Keratinocyte (primary cell): Measurements from ENCODE around the gene MYO19. TPM values are rescaled to one million over a fixed set of nuclear protein-coding genes. Genes with fewer than 3 reads are reported as not detected.

ENCODE experiments used
- DNase-seq: peaks from one replicate; pipeline ENCODE4 v3.0.0-alpha.2; 2011; ENCODE audit warnings: low read depth, missing footprints, low spot score
- FAIRE-seq: peaks from 2 replicates; lab custom pipeline; 2011; peaks lifted over from hg19 to GRCh38; lab: Jason Lieb, UNC
- H2AFZ ChIP-seq: 2 replicates; pipeline ENCODE4 v1.6.0; 2012; ENCODE audit warnings: low read length, control low read depth, inconsistent platforms; ENCODE audit not compliant: control insufficient read depth
- H3K27ac ChIP-seq: 2 replicates; pipeline ENCODE4 v1.5.1; 2011; ENCODE audit warnings: low read length; ENCODE audit not compliant: control insufficient read depth, insufficient read depth
- H3K27me3 ChIP-seq: 3 replicates; pipeline ENCODE4 v1.6.0; 2011; ENCODE audit warnings: low read length; ENCODE audit not compliant: control insufficient read depth, insufficient read depth; ENCODE audit errors: extremely low read depth
- H3K36me3 ChIP-seq, 2 experiments: 2 replicates in 1 of 2; 3 replicates in 1 of 2; pipeline ENCODE4 v1.5.1; 2011; ENCODE audit warnings: low read length in 2 of 2, mild to moderate bottlenecking in 1 of 2; ENCODE audit not compliant: control insufficient read depth in 2 of 2, insufficient read depth in 2 of 2; ENCODE audit errors: extremely low read depth in 1 of 2
- H3K4me1 ChIP-seq: 3 replicates; pipeline ENCODE4 v1.5.1; 2011; ENCODE audit warnings: low read length; ENCODE audit not compliant: control insufficient read depth, insufficient read depth; ENCODE audit errors: extremely low read depth
- H3K4me2 ChIP-seq: 3 replicates; pipeline ENCODE4 v1.6.0; 2011; ENCODE audit warnings: low read depth, low read length; ENCODE audit not compliant: control insufficient read depth, insufficient read depth; ENCODE audit errors: extremely low read depth
- H3K4me3 ChIP-seq, 3 experiments: fragments of 200-600 bp in 1 of 3; sonication (generic) in 1 of 3; 2 replicates in 2 of 3; 3 replicates in 1 of 3; pipeline ENCODE4 v1.5.1; 2011 to 2016; ENCODE audit warnings: low read length in 3 of 3, mild to moderate bottlenecking in 3 of 3, control low read depth in 2 of 3, inconsistent platforms in 1 of 3, low read depth in 1 of 3, mixed read lengths in 1 of 3, mixed run types in 1 of 3, moderate library complexity in 1 of 3; ENCODE audit not compliant: control insufficient read depth in 2 of 3, insufficient read depth in 2 of 3; ENCODE audit errors: extremely low read depth in 1 of 3
- H3K79me2 ChIP-seq: 2 replicates; pipeline ENCODE4 v1.6.0; 2012; ENCODE audit warnings: low read length; ENCODE audit not compliant: control insufficient read depth, insufficient read depth
- H3K9ac ChIP-seq: 3 replicates; pipeline ENCODE4 v1.6.0; 2011; ENCODE audit warnings: low read length; ENCODE audit not compliant: control insufficient read depth, insufficient read depth; ENCODE audit errors: extremely low read depth
- H3K9me1 ChIP-seq: 3 replicates; pipeline ENCODE4 v1.6.0; 2011; ENCODE audit warnings: low read length; ENCODE audit not compliant: control insufficient read depth, insufficient read depth; ENCODE audit errors: extremely low read depth
- H3K9me3 ChIP-seq: 2 replicates; pipeline ENCODE4 v1.5.1; 2012; ENCODE audit warnings: low read depth, low read length; ENCODE audit not compliant: control insufficient read depth
- H4K20me1 ChIP-seq: 3 replicates; pipeline ENCODE4 v1.6.0; 2011; ENCODE audit warnings: low read length; ENCODE audit not compliant: control insufficient read depth, insufficient read depth; ENCODE audit errors: extremely low read depth
- CTCF ChIP-seq, 3 experiments: IDR thresholded peaks in 1 of 3; conservative IDR thresholded peaks in 1 of 3; optimal IDR thresholded peaks in 1 of 3; 2 replicates in 2 of 3; 3 replicates in 1 of 3; pipeline versions ENCODE3 to v1.5.1; 2011; ENCODE audit warnings: low read length in 3 of 3, mild to moderate bottlenecking in 3 of 3, moderate library complexity in 2 of 3, control low read depth in 1 of 3, inconsistent platforms in 1 of 3; ENCODE audit not compliant: insufficient read depth in 2 of 3; ENCODE audit errors: extremely low read depth in 1 of 3
- EZH2 ChIP-seq: IDR thresholded peaks from one replicate; pipeline ENCODE4 v1.6.1; 2012; ENCODE audit warnings: inconsistent platforms, mild to moderate bottlenecking, low read length, moderate library complexity
- dilution Hi-C: fragments of 300-500 bp; cut with MboI; formaldehyde crosslinking; loops from one replicate; pipeline ENCODE4 v1.7.0; 2020; ENCODE audit warnings: low sequenced_read_pairs; ENCODE audit not compliant: extremely low pct_ligation_motif_present
- polyA plus RNA-seq, 5 experiments: library from polyadenylated mRNA; depleted of rRNA in 3 of 5; stranded (reverse) in 3 of 5; stranded (forward) in 1 of 5; unstranded in 1 of 5; fragments of >200 nt; gene quantifications; 1 replicate in 1 of 5; 2 replicates in 3 of 5; 3 replicates in 1 of 5; pipeline versions ENCODE4 v1.2.1 to v1.2.3, GENCODE V29; 2011 to 2012; ENCODE audit warnings: missing spikeins in 2 of 5, low read depth in 1 of 5, low replicate concordance in 1 of 5

The MYO19 gene
- polyA plus RNA-seq, 1 donor (not counting 4 experiments of a cell fraction or from before 2014, with no cell fraction given), result 47.9 TPM

GRCh38 chr17:36523113-36523512, 11.6 kb downstream of the MYO19 start:
- Histone ChIP-seq H3K9me3 (no peaks in the 10 kb centered on the region), H3K4me3 (no peak overlapping the region), H3K4me1 (peaks cover 21% of the 10 kb centered on the region), H3K79me2 (peaks cover 14% of the 10 kb centered on the region), H3K9me1 (no peaks in the 10 kb centered on the region), H3K36me3 (peaks cover 12 to 42% of the 10 kb centered on the region in 2 experiments), H3K27me3 (no peaks in the 10 kb centered on the region), H2AFZ (no peak overlapping the region), H3K4me2 (no peak overlapping the region), H4K20me1 (no peaks in the 10 kb centered on the region), H3K9ac (no peak overlapping the region), H3K27ac (no peak overlapping the region)
- dilution Hi-C loops, result no loop called here
- FAIRE-seq (no peak), DNase-seq (no peak)
- TF ChIP-seq EZH2 (no peak), CTCF (optimal IDR thresholded peaks at IDR 0.05 in 1 of 3, IDR thresholded peaks at IDR 0.05 in 1 of 3, conservative IDR thresholded peaks at IDR 0.05 in 1 of 3; ENCODE audit: extremely low read depth in 1 of 3, insufficient read depth in 2 of 3, low read length in 3 of 3) (no peak)

- H3K36me3 ChIP-seq, result peaks cover 28 to 45% of the 10 kb centered on the region in 2 experiments
- H2AFZ ChIP-seq, result no peak overlapping the region
- H4K20me1 ChIP-seq, result no peaks in the 10 kb centered on the region
- H3K4me1 ChIP-seq, result no peaks in the 10 kb centered on the region
- TF ChIP-seq EZH2, result no peak
- no peak for TF ChIP-seq CTCF (optimal IDR thresholded peaks at IDR 0.05 in 1 of 3, IDR thresholded peaks at IDR 0.05 in 1 of 3, conservative IDR thresholded peaks at IDR 0.05 in 1 of 3; ENCODE audit: extremely low read depth in 1 of 3, insufficient read depth in 2 of 3, low read length in 3 of 3)
- H3K27me3 ChIP-seq, result no peaks in the 10 kb centered on the region
- no peak overlapping the region for H3K4me2 ChIP-seq
- H3K79me2 ChIP-seq, result no peaks in the 10 kb centered on the region
- no peaks in the 10 kb centered on the region for H3K9me3 ChIP-seq
- H3K27ac ChIP-seq, result no peak overlapping the region
- dilution Hi-C loops, result no loop called here
- H3K9me1 ChIP-seq, result no peaks in the 10 kb centered on the region
- DNase-seq, result no peak
- H3K9ac ChIP-seq, result no peak overlapping the region
- FAIRE-seq, result no peak
- no peak overlapping the region for H3K4me3 ChIP-seq
Measured at GRCh38 chr17:36515837-36516236, 18.8 kb downstream of the MYO19 start.
